Endothelial cell of umbilical vein (primary cell): Measurements from ENCODE around the gene DGKI. TPM values are rescaled to one million over a fixed set of nuclear protein-coding genes. Genes with fewer than 3 reads are reported as not detected.

ENCODE experiments used
- BruUV-seq: library from RNA; stranded (reverse); fragments of 400-500 nt; replicated peaks from 2 replicates; lab custom pipeline; 2021; lab: Mats Ljungman, UMichigan
- CTCF ChIA-PET: fragments of 300-600, 350-600 bp; sonication (Branson Sonifier 250); formaldehyde crosslinking; loops from one replicate; lab custom pipeline; 2021; ENCODE audit warnings: antibody characterized with exemption, inconsistent platforms; lab: Charles Lee
- POLR2A ChIA-PET: fragments of 300-600, 350-600 bp; sonication (Branson Sonifier 250); formaldehyde crosslinking; loops from one replicate; lab custom pipeline; 2021; ENCODE audit warnings: antibody characterized with exemption, inconsistent platforms; lab: Charles Lee
- DNase-seq: peaks from one replicate; pipeline ENCODE4 v3.0.0-alpha.2; 2011; ENCODE audit warnings: low read depth, low spot score
- FAIRE-seq: peaks from 2 replicates; lab custom pipeline; 2011; peaks lifted over from hg19 to GRCh38; lab: Jason Lieb, UNC
- H2AFZ ChIP-seq: 2 replicates; pipeline ENCODE4 v1.6.0; 2012; ENCODE audit warnings: low read depth, low read length, control low read depth, inconsistent platforms
- H3K27ac ChIP-seq: 2 replicates; pipeline ENCODE4 v1.5.1; 2011; ENCODE audit warnings: low read depth, mild to moderate bottlenecking, control low read depth, low read length, moderate library complexity; ENCODE audit not compliant: insufficient read depth
- H3K27me3 ChIP-seq, 2 experiments: 2 replicates each; pipeline versions ENCODE4 v1.6.0 to v1.6.1; 2011; ENCODE audit warnings: low read length in 2 of 2, mixed read lengths in 1 of 2; ENCODE audit not compliant: control insufficient read depth in 2 of 2, insufficient read depth in 2 of 2
- H3K36me3 ChIP-seq, 2 experiments: 2 replicates in 1 of 2; 3 replicates in 1 of 2; pipeline ENCODE4 v1.5.1; 2011; ENCODE audit warnings: low read length in 2 of 2, mild to moderate bottlenecking in 1 of 2, moderate library complexity in 1 of 2; ENCODE audit not compliant: control insufficient read depth in 2 of 2, insufficient read depth in 2 of 2; ENCODE audit errors: extremely low read depth in 1 of 2
- H3K4me1 ChIP-seq: 3 replicates; pipeline ENCODE4 v1.5.1; 2011; ENCODE audit warnings: mild to moderate bottlenecking, low read length; ENCODE audit not compliant: control insufficient read depth, insufficient read depth; ENCODE audit errors: extremely low read depth
- H3K4me2 ChIP-seq: 2 replicates; pipeline ENCODE4 v1.6.1; 2011; ENCODE audit warnings: low read length, control low read depth, mixed read lengths; ENCODE audit not compliant: insufficient read depth
- H3K4me3 ChIP-seq, 3 experiments: fragments of 200-600 bp in 1 of 3; sonication (generic), shearing (Covaris generic) in 1 of 3; replicated peaks in 1 of 3; 2 replicates each; pipeline ENCODE4 v1.5.1; 2011 to 2016; ENCODE audit warnings: control low read depth in 3 of 3, low read length in 3 of 3, mild to moderate bottlenecking in 2 of 3, inconsistent platforms in 1 of 3, low read depth in 1 of 3, moderate library complexity in 1 of 3; ENCODE audit not compliant: insufficient read depth in 1 of 3
- H3K79me2 ChIP-seq: 2 replicates; pipeline ENCODE4 v1.6.0; 2012; ENCODE audit warnings: low read length, inconsistent platforms; ENCODE audit not compliant: control insufficient read depth, insufficient read depth
- H3K9ac ChIP-seq: replicated peaks from 2 replicates; pipeline ENCODE3; 2011; ENCODE audit warnings: low read length, control low read depth; ENCODE audit not compliant: insufficient read depth; ENCODE audit errors: extremely low read depth
- H3K9me1 ChIP-seq: replicated peaks from 3 replicates; pipeline ENCODE4 v1.6.0; 2011; ENCODE audit warnings: mild to moderate bottlenecking, low read length; ENCODE audit not compliant: control insufficient read depth, insufficient read depth; ENCODE audit errors: extremely low read depth
- H3K9me3 ChIP-seq: replicated peaks from 2 replicates; pipeline ENCODE4 v1.5.1; 2012; ENCODE audit warnings: low read length, inconsistent platforms; ENCODE audit not compliant: control insufficient read depth, insufficient read depth
- H4K20me1 ChIP-seq: replicated peaks from 2 replicates; pipeline ENCODE3; 2011; ENCODE audit warnings: mild to moderate bottlenecking, low read length; ENCODE audit not compliant: control insufficient read depth, insufficient read depth; ENCODE audit errors: extremely low read depth
- CTCF ChIP-seq, 2 donors: IDR thresholded peaks; 1 replicate in 1 of 2; 2 replicates in 1 of 2; pipeline ENCODE4 v1.5.1; 2011; ENCODE audit warnings: low read length in 2 of 2, mild to moderate bottlenecking in 2 of 2, moderate library complexity in 2 of 2, control low read depth in 1 of 2, inconsistent platforms in 1 of 2, low read depth in 1 of 2; ENCODE audit not compliant: insufficient read depth in 1 of 2; ENCODE audit errors: extremely low read depth in 1 of 2
- EZH2 ChIP-seq: IDR thresholded peaks from 2 replicates; pipeline ENCODE4 v1.6.1; 2012; ENCODE audit warnings: borderline replicate concordance, low read depth, mild to moderate bottlenecking, moderate library complexity, low read length, inconsistent platforms; ENCODE audit not compliant: severe bottlenecking
- FOS ChIP-seq: IDR thresholded peaks from 2 replicates; pipeline ENCODE4 v1.6.1; 2011; ENCODE audit warnings: mild to moderate bottlenecking, low read length, moderate library complexity, borderline replicate concordance; ENCODE audit not compliant: insufficient read depth
- GATA2 ChIP-seq: IDR thresholded peaks from 2 replicates; pipeline ENCODE4 v1.7.0; 2011; ENCODE audit warnings: low read depth, mild to moderate bottlenecking, moderate library complexity, mixed read lengths, low read length; ENCODE audit not compliant: insufficient read length, insufficient read depth
- JUN ChIP-seq: IDR thresholded peaks from 2 replicates; pipeline ENCODE4 v1.6.1; 2011; ENCODE audit warnings: borderline replicate concordance, low read depth; ENCODE audit not compliant: insufficient read length, insufficient read depth
- MAX ChIP-seq: IDR thresholded peaks from 2 replicates; pipeline ENCODE4 v1.6.1; 2011; ENCODE audit not compliant: insufficient read depth, insufficient read length
- MYC ChIP-seq: IDR thresholded peaks from one replicate; pipeline ENCODE4 v1.6.1; 2011; ENCODE audit warnings: mild to moderate bottlenecking, low read depth, low read length
- POLR2A ChIP-seq: IDR thresholded peaks from 2 replicates; pipeline ENCODE4 v1.6.1; 2012; ENCODE audit warnings: low read depth, mild to moderate bottlenecking, control low read depth, low read length
- POLR2AphosphoS5 ChIP-seq: IDR thresholded peaks from 2 replicates; pipeline ENCODE4 v1.6.1; 2012; ENCODE audit warnings: low read depth, mild to moderate bottlenecking, control low read depth, low read length, moderate library complexity; ENCODE audit not compliant: insufficient read depth
- dilution Hi-C: fragments of 300-500 bp; cut with MboI; formaldehyde crosslinking; loops from one replicate; pipeline ENCODE4 v1.15.0; 2019; ENCODE audit warnings: low sequenced_read_pairs; ENCODE audit not compliant: extremely low pct_ligation_motif_present
- intact Hi-C: fragments of 100-400 bp; cut with micrococcal nuclease; formaldehyde crosslinking; loops from one replicate; pipeline ENCODE4 v1.10.0; 2022
- polyA plus RNA-seq, 4 experiments: library from polyadenylated mRNA; depleted of rRNA in 3 of 4; stranded (reverse) in 3 of 4; unstranded in 1 of 4; fragments of >200 nt; gene quantifications; 2 replicates each; pipeline versions ENCODE4 v1.2.1 to v1.2.3, GENCODE V29; 2011 to 2012; ENCODE audit warnings: missing spikeins in 1 of 4
- total RNA-seq: library from RNA; stranded (reverse); gene quantifications from 2 replicates; pipeline ENCODE4 v1.2.3, GENCODE V29; 2021

Gene DGKI
- total and polyA plus RNA-seq, 2 donors (not counting 3 experiments of a cell fraction or from before 2014, with no cell fraction given): 0.11 to 0.51 TPM

DNA sequence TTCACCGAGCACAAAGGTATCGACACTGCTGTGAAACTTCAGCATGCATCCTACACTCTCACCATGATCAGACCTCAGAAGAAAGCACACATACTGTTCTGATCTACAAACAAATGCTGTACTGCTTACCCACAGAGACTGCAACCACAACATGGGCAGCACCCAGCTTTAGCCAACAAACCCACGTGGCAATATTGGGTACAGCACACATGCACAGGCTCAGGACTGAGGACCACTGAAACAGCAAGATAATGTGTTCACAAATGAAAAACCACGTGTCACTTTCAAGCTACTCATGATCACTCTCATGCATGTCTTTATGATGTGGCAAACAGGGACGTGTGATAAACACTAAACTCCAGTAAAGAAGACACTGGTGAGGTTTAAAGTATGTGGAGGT, 383.9 kb downstream of the DGKI start:
- Histone ChIP-seq H3K27me3 (peaks cover 0 to 6% of the 10 kb centered on the region in 2 experiments), H3K9me1 (no peaks in the 10 kb centered on the region), H3K79me2 (no peaks in the 10 kb centered on the region), H3K9me3 (no peaks in the 10 kb centered on the region), H3K4me2 (no peak overlapping the region), H3K36me3 (no peaks in the 10 kb centered on the region), H2AFZ (no peak overlapping the region), H3K9ac (no peak overlapping the region), H3K4me1 (peaks cover 9% of the 10 kb centered on the region), H3K4me3 (no peak overlapping the region), H4K20me1 (no peaks in the 10 kb centered on the region), H3K27ac (no peak overlapping the region)
- TF ChIP-seq EZH2 (no peak), FOS (no peak), MYC (no peak), JUN (no peak), POLR2A (no peak), CTCF (IDR thresholded peaks at IDR 0.05; ENCODE audit: extremely low read depth in 1 of 2, insufficient read depth in 1 of 2, low read depth in 1 of 2, low read length in 2 of 2) (no peak), POLR2AphosphoS5 (no peak), GATA2 (no peak), MAX (no peak)
- peak; percentile 8 for DNase-seq
- intact Hi-C loops: no loop called here
- dilution Hi-C loops: no loop called here
- peak; percentile 37 for FAIRE-seq
- ChIA-PET POLR2A (no interaction called here), CTCF (interaction anchor here (0.7 to 1.5 kb wide), 5 partner anchors 8 to 1348 kb away, joined by 3 to 5 read pairs (median 3); no protein-coding TSS in a partner anchor)
- BruUV-seq: no TSS peak
